ENCODE measurements around the gene RNF175.

DNA sequence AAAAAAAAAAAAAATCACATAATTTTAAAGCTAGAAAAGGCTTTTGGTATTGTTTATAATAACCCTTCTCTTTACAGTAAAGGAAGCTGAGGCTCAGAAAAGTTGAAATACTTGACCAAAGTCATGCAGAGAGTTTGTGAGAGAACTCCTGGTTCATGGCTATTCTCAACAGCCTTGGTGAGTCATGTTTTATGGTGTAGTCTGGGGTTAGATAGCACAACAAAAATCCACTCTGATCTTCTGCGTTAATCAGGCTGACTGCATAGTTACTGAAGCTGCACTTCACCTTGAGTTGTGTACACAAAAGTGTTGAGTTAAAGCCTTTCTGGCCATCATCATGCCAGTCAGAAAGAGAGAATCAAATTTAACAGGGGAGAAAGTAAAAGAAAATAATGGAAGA, 48.4 kb upstream of the RNF175 start:
- TF ChIP-seq, protein P1, sequence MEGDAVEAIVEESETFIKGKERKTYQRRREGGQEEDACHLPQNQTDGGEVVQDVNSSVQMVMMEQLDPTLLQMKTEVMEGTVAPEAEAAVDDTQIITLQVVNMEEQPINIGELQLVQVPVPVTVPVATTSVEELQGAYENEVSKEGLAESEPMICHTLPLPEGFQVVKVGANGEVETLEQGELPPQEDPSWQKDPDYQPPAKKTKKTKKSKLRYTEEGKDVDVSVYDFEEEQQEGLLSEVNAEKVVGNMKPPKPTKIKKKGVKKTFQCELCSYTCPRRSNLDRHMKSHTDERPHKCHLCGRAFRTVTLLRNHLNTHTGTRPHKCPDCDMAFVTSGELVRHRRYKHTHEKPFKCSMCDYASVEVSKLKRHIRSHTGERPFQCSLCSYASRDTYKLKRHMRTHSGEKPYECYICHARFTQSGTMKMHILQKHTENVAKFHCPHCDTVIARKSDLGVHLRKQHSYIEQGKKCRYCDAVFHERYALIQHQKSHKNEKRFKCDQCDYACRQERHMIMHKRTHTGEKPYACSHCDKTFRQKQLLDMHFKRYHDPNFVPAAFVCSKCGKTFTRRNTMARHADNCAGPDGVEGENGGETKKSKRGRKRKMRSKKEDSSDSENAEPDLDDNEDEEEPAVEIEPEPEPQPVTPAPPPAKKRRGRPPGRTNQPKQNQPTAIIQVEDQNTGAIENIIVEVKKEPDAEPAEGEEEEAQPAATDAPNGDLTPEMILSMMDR (conservative IDR thresholded peaks at IDR 0.05; ENCODE audit: low read length) = no peak
- no peak for TF ChIP-seq EZH2phosphoT487 (IDR thresholded peaks at IDR 0.05; ENCODE audit: borderline replicate concordance)
